ENCODE results near the gene AGMAT.

Gene AGMAT

DNA sequence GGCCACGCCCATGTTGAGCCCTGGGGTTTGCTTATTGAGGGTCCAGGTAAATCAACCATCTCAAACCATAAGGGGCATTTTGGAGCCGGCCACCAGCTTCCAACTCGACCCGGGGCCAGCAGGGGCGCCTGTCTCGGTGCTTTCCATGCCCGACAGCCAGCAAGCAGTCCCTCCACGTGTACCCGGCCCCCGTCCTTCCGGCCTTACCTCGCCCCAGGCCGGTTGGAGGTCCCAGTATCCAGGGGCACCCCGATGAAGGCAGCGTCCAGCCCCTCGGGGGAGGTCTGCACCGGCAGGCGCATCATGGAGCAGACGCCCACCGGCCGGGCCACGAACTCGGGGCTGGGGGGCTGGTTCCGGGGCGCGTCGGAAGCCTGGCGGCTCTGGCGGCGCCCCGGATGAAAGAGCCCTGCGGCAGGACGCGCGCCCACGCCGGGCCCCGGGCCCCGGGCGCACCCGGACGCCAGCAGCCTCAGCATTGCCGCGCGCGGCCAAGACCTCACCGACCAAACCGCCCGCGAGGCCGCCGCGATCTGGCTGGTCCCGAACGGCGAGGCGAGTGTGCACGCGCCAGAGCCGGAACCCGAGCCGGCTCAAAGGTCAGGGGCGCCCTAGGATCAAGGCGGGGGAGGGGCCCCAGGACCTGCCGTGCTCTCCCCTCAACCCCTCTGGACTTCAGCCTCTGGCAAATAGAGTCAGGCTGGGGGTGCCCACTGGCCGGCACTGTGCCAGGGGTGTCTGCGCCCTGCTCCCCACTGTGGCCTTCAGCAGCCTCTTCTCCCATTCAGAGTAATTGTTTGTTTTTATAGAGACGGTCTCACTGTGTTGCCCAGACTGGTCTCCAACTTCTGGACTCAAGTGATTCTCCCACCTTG is at the start of gene AGMAT:
AGMAT (minus strand) TSS at position 563 of the 875 bp plus-strand sequence; CDS start at position 479, 84 bp downstream.
- DNase-seq, result peak; percentile 43

GRCh38 chr1:15633756-15634420 is 49.0 kb upstream of the AGMAT start:
- no peak for DNase-seq

DNA sequence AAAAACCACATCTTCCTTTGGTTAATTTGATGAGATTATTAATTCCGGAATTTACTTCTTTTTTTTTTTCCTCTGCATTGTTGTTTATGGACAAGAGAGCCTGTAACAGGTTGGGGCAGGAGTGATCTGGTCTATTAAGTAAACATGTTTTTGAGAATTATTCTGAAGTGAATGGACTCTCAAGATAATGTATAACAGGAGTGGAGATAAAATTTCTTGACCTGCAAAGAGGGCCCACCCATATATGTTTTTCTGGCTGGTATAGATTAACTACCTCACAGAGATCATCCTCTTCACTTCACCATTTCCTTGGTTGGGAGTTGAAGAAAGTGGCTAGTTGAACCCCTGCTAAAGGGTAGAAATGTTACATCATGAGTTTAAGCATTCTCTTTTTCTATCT is 43.2 kb upstream of the AGMAT start:
- DNase-seq, result no peak

- DNase-seq, result peak; percentile 24
Measured at GRCh38 chr1:15627343-15627988, 42.6 kb upstream of the AGMAT start.

- DNase-seq, result no peak
Measured at GRCh38 chr1:15626269-15626950, 41.6 kb upstream of the AGMAT start.

GRCh38 chr1:15625056-15625917 is 40.4 kb upstream of the AGMAT start:
- no peak for DNase-seq

- DNase-seq, result no peak
Measured at GRCh38 chr1:15624133-15624714, 39.4 kb upstream of the AGMAT start.

- no peak for DNase-seq
Measured at GRCh38 chr1:15623435-15623834, 38.6 kb upstream of the AGMAT start.

GRCh38 chr1:15622712-15623373 is 38.0 kb upstream of the AGMAT start:
- no peak for DNase-seq

- no peak for DNase-seq
Measured at GRCh38 chr1:15621975-15622374, 37.1 kb upstream of the AGMAT start.

DNA sequence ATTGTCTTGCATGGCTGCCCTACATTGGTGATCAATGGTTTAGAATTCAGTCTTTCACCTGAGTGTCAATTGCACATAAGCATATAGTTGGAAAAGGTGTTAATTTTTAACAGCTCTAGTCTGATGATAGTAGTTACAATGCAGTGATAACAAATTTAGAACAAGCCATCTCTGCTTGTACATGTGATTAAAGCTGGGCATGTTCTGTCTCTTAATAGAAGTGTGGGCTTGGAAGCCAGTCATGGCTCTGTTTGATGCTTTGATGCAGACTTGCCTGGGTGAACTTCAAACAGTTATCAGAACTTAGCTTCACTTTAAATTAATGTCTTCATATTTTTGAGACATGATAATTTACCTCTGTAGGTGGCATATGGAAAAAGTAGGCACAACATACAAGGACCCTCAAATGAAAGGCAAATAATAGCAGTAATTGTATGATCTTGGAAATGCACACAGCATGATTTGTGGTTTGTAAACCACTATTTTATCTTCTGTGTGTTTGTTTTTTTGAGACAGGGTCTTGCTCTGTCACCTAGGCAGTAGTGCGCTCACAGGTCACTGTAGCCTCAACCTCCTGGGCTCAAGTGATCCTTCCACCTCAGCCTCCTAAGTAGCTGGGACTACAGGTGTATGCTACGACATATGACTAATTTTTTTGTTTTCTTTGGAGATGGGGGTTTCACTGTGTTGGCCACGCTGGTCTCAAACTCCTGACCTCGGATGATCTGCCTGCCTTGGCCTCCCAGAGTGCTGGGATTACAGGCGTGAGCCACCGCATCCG is 36.2 kb upstream of the AGMAT start:
- DNase-seq, result no peak

GRCh38 chr1:15620155-15620545 is 35.3 kb upstream of the AGMAT start:
- no peak for DNase-seq

DNA sequence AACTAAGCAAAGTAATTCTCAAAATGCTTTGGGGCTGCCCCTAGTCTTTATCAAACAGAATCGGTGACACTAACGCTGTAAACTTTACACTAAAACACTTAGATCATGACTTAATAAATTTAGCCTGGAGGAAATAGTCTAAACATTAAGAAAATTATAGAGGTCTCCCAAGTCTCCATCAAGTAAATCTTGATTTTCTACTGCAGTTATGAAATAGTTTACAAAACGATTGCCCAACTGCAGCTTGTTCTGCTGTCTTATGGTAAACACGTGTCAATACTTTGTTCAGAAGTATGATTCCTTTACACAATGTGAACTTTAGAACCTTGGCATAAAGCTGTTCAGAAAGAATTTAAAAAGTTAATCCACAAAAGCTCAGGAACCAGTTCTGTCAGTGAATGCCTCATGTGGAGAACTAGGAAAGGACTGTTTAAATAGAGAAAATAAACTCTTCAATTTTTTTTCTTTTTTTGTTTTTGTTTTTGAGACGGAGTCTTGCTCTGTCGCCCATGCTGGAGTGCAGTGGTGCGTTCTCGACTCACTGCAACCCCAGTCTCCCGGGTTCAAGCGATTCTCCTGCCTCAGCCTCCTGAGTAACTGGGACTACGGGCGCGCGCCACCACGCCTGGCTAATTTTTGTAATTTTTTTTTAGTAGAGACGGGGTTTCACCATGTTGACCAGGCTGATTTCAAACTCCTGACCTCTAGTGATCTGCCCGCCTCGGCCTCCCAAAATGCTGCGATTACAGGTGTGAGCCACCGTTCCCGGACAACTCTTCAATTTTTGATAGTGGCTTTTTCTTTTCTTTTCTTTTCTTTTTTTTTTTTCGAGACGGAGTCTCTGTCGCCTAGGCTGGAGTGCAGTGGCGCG is 34.0 kb upstream of the AGMAT start:
- DNase-seq, result no peak

GRCh38 chr1:15618077-15618654 is 33.3 kb upstream of the AGMAT start:
- DNase-seq, result no peak

DNA sequence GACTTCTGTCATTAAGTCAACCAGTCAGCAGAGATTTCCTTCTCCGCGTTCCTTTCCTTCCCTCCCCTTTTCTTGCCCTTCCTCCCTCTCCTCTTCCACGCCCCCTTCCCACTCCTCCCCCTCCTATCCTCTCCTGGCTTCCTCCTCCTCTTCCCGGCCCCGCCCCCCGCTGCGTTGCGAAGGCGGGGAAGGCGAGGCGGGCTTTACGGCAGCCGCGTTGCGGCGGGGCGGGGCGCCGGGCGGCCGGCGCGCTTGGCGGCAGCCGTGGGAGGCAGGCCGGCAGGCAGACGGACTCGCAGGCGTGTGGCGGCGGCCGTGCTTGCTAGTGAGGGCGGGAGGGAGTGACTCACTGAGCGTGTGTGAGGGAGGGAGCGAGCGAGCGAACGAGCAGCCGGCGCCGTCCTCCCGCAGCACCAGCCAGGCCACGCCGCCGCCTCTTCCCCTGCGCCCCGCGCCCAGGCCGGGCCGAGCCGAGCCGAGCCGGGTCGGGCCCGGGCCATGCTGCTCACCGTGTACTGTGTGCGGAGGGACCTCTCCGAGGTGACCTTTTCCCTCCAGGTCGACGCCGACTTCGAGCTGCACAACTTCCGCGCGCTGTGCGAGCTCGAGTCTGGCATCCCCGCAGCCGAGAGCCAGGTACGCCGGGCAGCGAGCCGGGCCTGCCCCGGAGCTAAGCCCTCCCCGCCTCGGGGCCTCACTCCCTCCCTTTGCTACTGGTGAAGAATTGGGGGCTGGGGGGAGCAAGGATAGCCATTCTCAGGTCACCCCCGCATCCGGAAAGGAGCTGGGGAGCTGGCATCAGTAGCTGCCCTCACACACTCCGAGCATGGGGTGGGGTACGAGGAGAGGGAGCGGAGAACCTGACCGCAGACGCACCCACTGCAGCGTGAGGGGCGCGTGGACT is 32.6 kb upstream of the AGMAT start, which contains the start of gene DDI2:
DDI2 (plus strand) TSS at position 286 of the 904 bp plus-strand sequence; CDS start at position 499, 213 bp downstream.
- peak; percentile 98 for DNase-seq

DNA sequence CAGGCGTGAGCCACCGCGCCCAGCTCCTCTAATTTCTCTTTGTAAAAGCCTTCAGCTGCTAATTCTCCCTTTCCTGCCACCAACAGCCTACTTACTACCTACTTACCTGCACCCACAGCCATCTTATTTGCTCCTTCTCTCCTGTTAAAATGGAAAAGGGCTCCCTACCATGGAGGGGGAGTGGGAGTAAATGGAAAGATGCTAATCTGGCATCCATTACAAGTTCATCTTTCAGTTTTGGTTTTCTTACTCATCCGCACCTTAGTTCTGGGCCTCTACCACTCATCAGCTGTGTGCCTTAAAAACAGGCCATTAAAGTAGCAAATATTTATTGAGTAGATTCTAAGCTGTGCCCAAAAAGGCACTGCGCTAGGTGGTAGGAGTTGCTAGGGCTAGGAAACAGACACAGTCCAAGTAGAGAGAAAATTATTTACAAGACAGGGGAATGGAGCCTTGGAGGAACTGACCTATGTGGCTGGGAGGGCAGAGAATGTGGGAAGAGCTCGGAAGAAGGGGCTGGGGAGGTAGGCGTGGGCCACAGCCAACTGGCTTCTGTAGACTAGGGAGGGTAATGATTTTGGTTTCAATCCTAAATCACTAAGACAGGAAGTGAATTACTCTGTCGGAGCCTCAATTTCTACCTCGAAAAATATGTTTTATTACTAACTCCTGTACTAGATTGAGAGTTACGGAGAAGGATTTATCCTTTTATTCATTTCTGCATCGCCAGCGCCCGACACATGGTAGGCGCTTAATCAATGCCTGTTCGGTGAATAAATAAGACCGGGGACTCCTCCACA is 31.7 kb upstream of the AGMAT start:
- DNase-seq, result peak; percentile 59

- no peak for DNase-seq
Measured at GRCh38 chr1:15610167-15610566, 25.3 kb upstream of the AGMAT start.
